Panc1 (cell line): Measurements from ENCODE around the gene VSIG2. TPM values are rescaled to one million over a fixed set of nuclear protein-coding genes. Genes with fewer than 3 reads are reported as not detected.

Source experiments
- ATAC-seq: fragments of 200-7000 bp; cut with Tn5 transposase; 2 replicates; pipeline ENCODE4 v1.9.1; 2020; ENCODE audit warnings: mild to moderate bottlenecking, moderate library complexity
- BruUV-seq: library from RNA; stranded (reverse); fragments of 400-500 nt; replicated peaks from 2 replicates; lab custom pipeline; 2021; lab: Mats Ljungman, UMichigan
- CTCF ChIA-PET: fragments of 300-600 bp; sonication (Branson Sonifier 250); formaldehyde crosslinking; loops from one replicate; lab custom pipeline; 2022; ENCODE audit warnings: antibody characterized with exemption; lab: Charles Lee
- POLR2A ChIA-PET: fragments of 300-600 bp; sonication (Branson Sonifier 250); formaldehyde crosslinking; loops from one replicate; lab custom pipeline; 2022; ENCODE audit warnings: antibody characterized with exemption; lab: Charles Lee
- DNase-seq: peaks from one replicate; pipeline ENCODE4 v3.0.0-alpha.2; 2010; ENCODE audit warnings: low read depth, low spot score
- H3K27ac ChIP-seq: 2 replicates; pipeline ENCODE4 v1.5.1; 2011; ENCODE audit warnings: mild to moderate bottlenecking, low read length, inconsistent platforms
- H3K27me3 ChIP-seq: fragments of 200-500 bp; sonication (Bioruptor generic); 2 replicates; pipeline ENCODE4 v1.6.0; 2014; ENCODE audit warnings: low read length, inconsistent platforms; ENCODE audit not compliant: control insufficient read depth, insufficient read depth
- H3K36me3 ChIP-seq: fragments of 200-500 bp; sonication (Bioruptor generic); 2 replicates; pipeline ENCODE4 v1.5.1; 2014; ENCODE audit warnings: inconsistent platforms, mild to moderate bottlenecking, low read length, moderate library complexity; ENCODE audit not compliant: control insufficient read depth, insufficient read depth
- H3K4me1 ChIP-seq: 2 replicates; pipeline ENCODE4 v1.5.1; 2011; ENCODE audit warnings: inconsistent platforms, mild to moderate bottlenecking, low read length, moderate library complexity; ENCODE audit not compliant: control insufficient read depth, insufficient read depth
- H3K4me3 ChIP-seq, 2 experiments: 2 replicates each; pipeline ENCODE4 v1.5.1; 2011 to 2012; ENCODE audit warnings: low read depth in 2 of 2, low read length in 2 of 2, mild to moderate bottlenecking in 2 of 2, inconsistent platforms in 1 of 2, moderate library complexity in 1 of 2
- H3K9me3 ChIP-seq: fragments of 200-500 bp; sonication (Bioruptor generic); 2 replicates; pipeline ENCODE4 v1.5.1; 2014; ENCODE audit warnings: low read depth, mild to moderate bottlenecking, inconsistent platforms, low read length, moderate library complexity; ENCODE audit not compliant: control insufficient read depth, insufficient read depth
- POLR2AphosphoS5 ChIP-seq: IDR thresholded peaks from 2 replicates; pipeline ENCODE4 v1.6.1; 2012; ENCODE audit warnings: mild to moderate bottlenecking, low read depth, low read length, moderate library complexity
- REST ChIP-seq, 2 experiments: IDR thresholded peaks; 2 replicates each; pipeline ENCODE4 v1.6.1; 2011 to 2012; ENCODE audit warnings: low read depth in 2 of 2, control low read depth in 1 of 2, low read length in 1 of 2, mild to moderate bottlenecking in 1 of 2, moderate library complexity in 1 of 2; ENCODE audit not compliant: insufficient read depth in 1 of 2
- SIN3A ChIP-seq: IDR thresholded peaks from 2 replicates; pipeline ENCODE4 v1.6.1; 2012; ENCODE audit warnings: low read depth, mild to moderate bottlenecking, low read length, moderate library complexity, borderline replicate concordance; ENCODE audit not compliant: insufficient read depth
- TCF7L2 ChIP-seq: IDR thresholded peaks from 2 replicates; pipeline ENCODE4 v1.6.1; 2011; ENCODE audit warnings: mild to moderate bottlenecking, low read depth, low read length, inconsistent platforms
- in situ Hi-C: cut with HindIII; loops from 2 replicates; pipeline ENCODE4 v1.10.0; 2016; ENCODE audit warnings: low sequenced_read_pairs, low pct_unique_long_range_greater_than_20kb
- intact Hi-C: fragments of 100-400 bp; cut with micrococcal nuclease; formaldehyde crosslinking; loops from one replicate; pipeline ENCODE4 v1.10.0; 2022; ENCODE audit not compliant: unreplicated experiment
- total RNA-seq: library from RNA; stranded (reverse); gene quantifications from one replicate; pipeline ENCODE4 v1.2.1, GENCODE V29; 2021; ENCODE audit not compliant: unreplicated experiment
- TF ChIP-seq, protein P1 (sequence below): fragments of 450-650 bp; IDR thresholded peaks from 2 replicates; pipeline ENCODE4 v1.5.1; 2017; ENCODE audit warnings: mild to moderate bottlenecking

Gene VSIG2
- total RNA-seq, 1 experiment from 2014 or later = not detected

DNA sequence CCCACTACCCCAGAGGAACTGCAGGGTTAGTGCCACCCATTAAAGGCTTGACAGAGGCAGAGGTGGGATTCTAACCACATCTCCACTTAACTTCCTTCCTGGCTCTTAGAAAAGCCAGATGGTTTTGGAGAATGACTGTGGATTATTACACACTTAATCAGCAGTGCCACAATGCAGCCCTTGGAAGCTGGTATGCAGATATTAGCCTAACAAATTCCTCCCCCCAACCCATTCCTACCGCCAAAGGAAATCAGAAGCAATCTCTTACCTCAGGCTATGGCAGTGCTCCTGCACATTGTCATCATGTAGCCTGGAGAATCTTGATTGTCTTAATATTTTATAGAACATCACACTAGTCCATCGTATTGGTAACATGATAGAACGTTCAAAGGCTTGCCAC lies 35.5 kb downstream of the VSIG2 start:
- no peak for DNase-seq
- ChIA-PET POLR2A (no interaction called here), CTCF (interaction anchor here (0.7 kb wide), 1 partner anchor 15 kb away, joined by 6 read pairs; no protein-coding TSS in a partner anchor)
- in situ Hi-C loops = no loop called here
- Histone ChIP-seq H3K36me3 (no peaks in the 10 kb centered on the region), H3K27ac (no peak overlapping the region), H3K27me3 (peaks cover 48% of the 10 kb centered on the region), H3K4me3 (no peak overlapping the region), H3K4me1 (peaks cover 10% of the 10 kb centered on the region; the same call in 1 of the 2 replicates), H3K9me3 (no peaks in the 10 kb centered on the region)
- intact Hi-C loops = no loop called here
- ATAC-seq = no peak
- no TSS peak for BruUV-seq
- TF ChIP-seq POLR2AphosphoS5 = no peak
- no peak for TF ChIP-seq REST (IDR thresholded peaks at IDR 0.05; ENCODE audit: insufficient read depth in 1 of 2, low read depth in 2 of 2, low read length in 1 of 2)
- TF ChIP-seq SIN3A = no peak
- TF ChIP-seq TCF7L2 = no peak
- TF ChIP-seq, protein P1, sequence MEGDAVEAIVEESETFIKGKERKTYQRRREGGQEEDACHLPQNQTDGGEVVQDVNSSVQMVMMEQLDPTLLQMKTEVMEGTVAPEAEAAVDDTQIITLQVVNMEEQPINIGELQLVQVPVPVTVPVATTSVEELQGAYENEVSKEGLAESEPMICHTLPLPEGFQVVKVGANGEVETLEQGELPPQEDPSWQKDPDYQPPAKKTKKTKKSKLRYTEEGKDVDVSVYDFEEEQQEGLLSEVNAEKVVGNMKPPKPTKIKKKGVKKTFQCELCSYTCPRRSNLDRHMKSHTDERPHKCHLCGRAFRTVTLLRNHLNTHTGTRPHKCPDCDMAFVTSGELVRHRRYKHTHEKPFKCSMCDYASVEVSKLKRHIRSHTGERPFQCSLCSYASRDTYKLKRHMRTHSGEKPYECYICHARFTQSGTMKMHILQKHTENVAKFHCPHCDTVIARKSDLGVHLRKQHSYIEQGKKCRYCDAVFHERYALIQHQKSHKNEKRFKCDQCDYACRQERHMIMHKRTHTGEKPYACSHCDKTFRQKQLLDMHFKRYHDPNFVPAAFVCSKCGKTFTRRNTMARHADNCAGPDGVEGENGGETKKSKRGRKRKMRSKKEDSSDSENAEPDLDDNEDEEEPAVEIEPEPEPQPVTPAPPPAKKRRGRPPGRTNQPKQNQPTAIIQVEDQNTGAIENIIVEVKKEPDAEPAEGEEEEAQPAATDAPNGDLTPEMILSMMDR = no peak

- H3K9me3 ChIP-seq = no peaks in the 10 kb centered on the region
- peaks cover 12% of the 10 kb centered on the region; the same call in 1 of the 2 replicates for H3K27me3 ChIP-seq
- H3K4me3 ChIP-seq = no peak overlapping the region
- ChIA-PET CTCF (no interaction called here), POLR2A (no interaction called here)
- in situ Hi-C loops = no loop called here
- intact Hi-C loops = no loop called here
- DNase-seq (no peak), ATAC-seq (no peak)
- peaks cover under 1% of the 10 kb centered on the region; the same call in 1 of the 2 replicates for H3K4me1 ChIP-seq
- H3K27ac ChIP-seq = no peak overlapping the region
- TF ChIP-seq, protein P1 = no peak
- TF ChIP-seq POLR2AphosphoS5 = no peak
- TF ChIP-seq TCF7L2 = no peak
- no peak for TF ChIP-seq REST (IDR thresholded peaks at IDR 0.05; ENCODE audit: insufficient read depth in 1 of 2, low read depth in 2 of 2, low read length in 1 of 2)
- TF ChIP-seq SIN3A = no peak
- H3K36me3 ChIP-seq = no peaks in the 10 kb centered on the region
- no TSS peak for BruUV-seq
Observed at GRCh38 chr11:124712392-124712791, 39.7 kb downstream of the VSIG2 start.
